D721Med (cell line): ENCODE data around the gene MCAT.

Source experiments
- DNase-seq: peaks from one replicate; pipeline ENCODE4 v3.0.0; 2011; ENCODE audit warnings: low spot score; ENCODE audit not compliant: insufficient read length
- FAIRE-seq: peaks from 2 replicates; lab custom pipeline; 2011; peaks lifted over from hg19 to GRCh38; lab: Jason Lieb, UNC
- CTCF ChIP-seq: IDR thresholded peaks from 2 replicates; pipeline ENCODE4 v1.5.1; 2012; ENCODE audit warnings: mild to moderate bottlenecking, control low read depth; ENCODE audit not compliant: insufficient read depth; ENCODE audit errors: missing control alignments

MCAT gene

DNA sequence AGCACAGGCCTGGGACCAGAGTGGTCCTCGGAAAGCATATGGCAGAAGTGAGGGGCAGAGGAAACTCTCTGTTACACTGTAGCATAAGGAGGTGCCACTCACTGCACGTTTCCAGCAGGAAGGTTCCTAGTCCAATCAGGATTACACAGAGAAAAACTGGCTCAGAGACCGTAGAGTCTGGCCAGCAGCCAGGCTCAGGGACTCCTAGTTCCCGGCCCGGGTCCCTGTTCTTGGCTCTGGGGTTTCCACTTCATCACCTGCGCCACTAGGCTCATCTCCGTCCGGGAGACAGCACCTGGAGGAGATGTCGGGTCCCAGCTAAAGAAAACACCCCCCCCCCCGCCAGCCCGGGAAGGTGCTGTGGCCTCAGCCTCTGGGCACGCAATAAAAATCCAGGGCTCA is 42.7 kb upstream of the MCAT start:
- FAIRE-seq (no peak), DNase-seq (no peak)
- no peak for TF ChIP-seq CTCF

DNA sequence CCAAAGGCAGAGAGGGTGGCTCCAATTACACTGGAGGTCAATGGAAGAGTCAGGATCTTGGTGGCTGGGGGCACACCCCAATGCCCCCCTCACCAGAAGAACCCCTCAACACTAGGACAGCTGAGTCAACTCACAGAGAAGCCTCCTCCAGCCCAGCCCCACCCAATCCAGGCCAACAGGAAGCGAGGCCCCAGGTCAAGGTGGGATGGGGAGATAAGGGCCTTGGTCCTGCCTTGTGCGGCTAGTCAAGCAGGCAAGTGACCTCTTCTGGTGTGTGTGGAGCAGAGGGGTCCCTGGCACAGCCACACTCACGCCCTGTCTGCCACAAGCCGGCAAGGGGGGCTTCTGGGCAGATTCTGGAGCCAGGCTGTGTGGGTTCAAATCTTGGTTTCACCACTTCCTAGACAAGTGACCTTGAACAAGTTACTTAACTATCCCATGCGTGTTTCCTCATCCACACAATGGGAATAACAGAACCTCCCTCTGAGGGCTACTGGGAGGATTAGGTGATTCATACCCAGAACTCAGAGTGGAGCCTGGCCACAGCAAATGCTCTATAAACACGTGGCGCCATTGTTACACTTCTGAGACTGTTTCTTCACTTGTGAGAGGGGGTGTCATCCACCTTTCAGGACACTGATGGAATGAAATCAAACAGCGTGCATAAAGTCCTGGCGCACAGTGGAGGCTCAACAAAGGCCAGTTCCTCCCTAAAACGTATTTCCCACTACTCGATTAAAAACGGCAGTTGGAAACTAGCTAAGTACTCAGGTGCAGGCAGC is 40.5 kb upstream of the MCAT start:
- FAIRE-seq, result no peak
- no peak for DNase-seq
- TF ChIP-seq CTCF, result no peak

GRCh38 chr22:43182726-43183125 is 39.5 kb upstream of the MCAT start:
- FAIRE-seq (no peak), DNase-seq (no peak)
- no peak for TF ChIP-seq CTCF

DNA sequence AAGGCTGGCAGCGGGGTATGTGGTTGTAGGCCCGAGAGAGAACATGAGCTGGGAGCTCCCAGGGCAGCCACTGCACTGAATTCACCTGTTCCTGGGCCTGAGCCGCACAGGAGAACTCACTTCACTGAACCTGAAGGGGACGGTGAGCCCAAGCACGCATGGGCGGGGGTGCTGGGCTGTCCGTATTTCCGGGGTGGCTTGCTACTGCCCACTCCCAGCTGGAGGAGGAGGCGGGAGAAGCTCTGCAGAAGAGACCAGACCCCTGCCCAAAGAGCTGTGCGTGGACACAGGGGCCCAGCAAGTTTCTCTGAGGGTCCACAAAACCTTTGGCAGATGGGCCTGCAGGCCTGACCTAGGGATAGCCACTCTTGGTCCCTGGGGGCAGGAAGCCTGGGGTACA is 38.9 kb upstream of the MCAT start:
- DNase-seq (no peak), FAIRE-seq (no peak)
- TF ChIP-seq CTCF, result no peak

GRCh38 chr22:43181321-43182076 is 38.3 kb upstream of the MCAT start:
- FAIRE-seq (no peak), DNase-seq (no peak)
- TF ChIP-seq CTCF, result no peak

GRCh38 chr22:43180670-43181069 is 37.5 kb upstream of the MCAT start:
- DNase-seq (no peak), FAIRE-seq (no peak)
- TF ChIP-seq CTCF, result no peak

DNA sequence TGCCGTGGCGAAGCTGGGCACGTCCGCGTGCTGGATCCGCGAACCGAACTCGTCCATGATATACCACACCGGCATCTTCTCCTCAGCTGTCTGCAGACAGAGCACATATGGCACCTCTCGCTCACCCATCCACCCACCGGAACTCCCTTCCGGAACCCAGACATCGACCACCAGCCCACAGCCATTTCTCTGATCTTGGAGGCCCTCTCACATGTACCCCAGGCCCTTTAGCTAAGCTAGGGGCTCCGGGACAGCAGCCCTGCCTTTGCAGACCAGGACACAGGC is 36.7 kb upstream of the MCAT start:
- no peak for TF ChIP-seq CTCF
- DNase-seq, result no peak
- no peak for FAIRE-seq
